GM23248 (cell line): Measurements from ENCODE around the gene HIPK2. TPM values are rescaled to one million over a fixed set of nuclear protein-coding genes. Genes with fewer than 3 reads are reported as not detected.

Source experiments
- DNase-seq: peaks from one replicate; pipeline ENCODE4 v3.0.0-alpha.2; 2015
- H2AFZ ChIP-seq: fragments of 200-600 bp; sonication (generic); 2 replicates; pipeline ENCODE4 v1.6.1; 2016; ENCODE audit warnings: antibody characterized with exemption
- H3F3A ChIP-seq: fragments of 200-600 bp; sonication (generic); 2 replicates; pipeline ENCODE4 v1.6.1; 2016; ENCODE audit warnings: mild to moderate bottlenecking, antibody characterized with exemption, mixed run types; ENCODE audit not compliant: insufficient read depth
- H3K27ac ChIP-seq: fragments of 200-600 bp; sonication (generic); 2 replicates; pipeline ENCODE4 v1.5.1; 2016; ENCODE audit warnings: mild to moderate bottlenecking
- H3K27me3 ChIP-seq: fragments of 200-600 bp; sonication (generic); replicated peaks from 2 replicates; pipeline ENCODE4 v1.6.1; 2016; ENCODE audit warnings: mild to moderate bottlenecking; ENCODE audit not compliant: insufficient read depth
- H3K36me3 ChIP-seq: fragments of 200-600 bp; sonication (generic); 2 replicates; pipeline ENCODE4 v1.6.1; 2016; ENCODE audit warnings: low read depth, mild to moderate bottlenecking
- H3K4me1 ChIP-seq: fragments of 200-600 bp; sonication (generic); 2 replicates; pipeline ENCODE4 v1.6.1; 2016; ENCODE audit warnings: mild to moderate bottlenecking; ENCODE audit not compliant: insufficient read depth
- H3K4me2 ChIP-seq: fragments of 200-600 bp; sonication (generic); one replicate; pipeline ENCODE4 v1.6.1; 2016; ENCODE audit warnings: mild to moderate bottlenecking; ENCODE audit not compliant: unreplicated experiment
- H3K4me3 ChIP-seq: fragments of 200-600 bp; sonication (generic); 2 replicates; pipeline ENCODE4 v1.5.1; 2016; ENCODE audit warnings: mild to moderate bottlenecking
- H3K79me2 ChIP-seq: fragments of 200-600 bp; sonication (generic); 2 replicates; pipeline ENCODE4 v1.6.1; 2016; ENCODE audit warnings: mild to moderate bottlenecking; ENCODE audit not compliant: insufficient read depth
- H3K9ac ChIP-seq: fragments of 200-600 bp; sonication (generic); 2 replicates; pipeline ENCODE4 v1.6.1; 2016; ENCODE audit warnings: mild to moderate bottlenecking
- H3K9me2 ChIP-seq: fragments of 200-600 bp; sonication (generic); 2 replicates; pipeline ENCODE4 v1.6.1; 2016; ENCODE audit warnings: mixed run types, mild to moderate bottlenecking, moderate library complexity; ENCODE audit not compliant: insufficient read depth
- H3K9me3 ChIP-seq: fragments of 200-600 bp; sonication (generic); one replicate; pipeline ENCODE4 v1.6.1; 2017; ENCODE audit warnings: low read depth
- H4K20me1 ChIP-seq: fragments of 200-600 bp; sonication (generic); 2 replicates; pipeline ENCODE4 v1.6.0; 2016; ENCODE audit not compliant: insufficient read depth
- EZH2 ChIP-seq: fragments of 200-600 bp; sonication (generic); IDR thresholded peaks from 2 replicates; pipeline ENCODE4 v1.6.1; 2018; ENCODE audit warnings: antibody characterized with exemption, mild to moderate bottlenecking; ENCODE audit not compliant: insufficient read depth, poor library complexity, severe bottlenecking
- EZH2phosphoT487 ChIP-seq: fragments of 200-600 bp; sonication (generic); IDR thresholded peaks from 2 replicates; pipeline ENCODE4 v1.6.1; 2018; ENCODE audit warnings: antibody characterized with exemption, moderate library complexity, mild to moderate bottlenecking, low read depth; ENCODE audit not compliant: insufficient read depth
- WGBS, 2 experiments: methylation state at CpG; one replicate each; pipeline ENCODE4 v1.1.6; 2015 to 2017; ENCODE audit warnings: low lambda C conversion rate in 2 of 2, low coverage in 1 of 2; ENCODE audit errors: missing lambda C conversion rate in 2 of 2; 5-methylcytosine and 5-hydroxymethylcytosine counted together
- in situ Hi-C: fragments of 300-500 bp; cut with MboI; formaldehyde crosslinking; loops from 2 replicates; pipeline ENCODE4 v1.15.0; 2020
- polyA plus RNA-seq: library from polyadenylated mRNA; unstranded; fragments of >200 nt; fragmentation: Nextera tagmentation; extraction: Ambion mirVana; gene quantifications from 2 replicates; pipeline ENCODE4 v1.2.1, GENCODE V29; 2016
- total RNA-seq: library from RNA; depleted of rRNA; stranded (reverse); fragments of >200 nt; shearing (Covaris generic); gene quantifications from 2 replicates; pipeline ENCODE4 v1.2.3, GENCODE V29; 2014

HIPK2 gene
- total and polyA plus RNA-seq, 2 experiments from 2014 or later: 4.7 to 7.9 TPM

DNA sequence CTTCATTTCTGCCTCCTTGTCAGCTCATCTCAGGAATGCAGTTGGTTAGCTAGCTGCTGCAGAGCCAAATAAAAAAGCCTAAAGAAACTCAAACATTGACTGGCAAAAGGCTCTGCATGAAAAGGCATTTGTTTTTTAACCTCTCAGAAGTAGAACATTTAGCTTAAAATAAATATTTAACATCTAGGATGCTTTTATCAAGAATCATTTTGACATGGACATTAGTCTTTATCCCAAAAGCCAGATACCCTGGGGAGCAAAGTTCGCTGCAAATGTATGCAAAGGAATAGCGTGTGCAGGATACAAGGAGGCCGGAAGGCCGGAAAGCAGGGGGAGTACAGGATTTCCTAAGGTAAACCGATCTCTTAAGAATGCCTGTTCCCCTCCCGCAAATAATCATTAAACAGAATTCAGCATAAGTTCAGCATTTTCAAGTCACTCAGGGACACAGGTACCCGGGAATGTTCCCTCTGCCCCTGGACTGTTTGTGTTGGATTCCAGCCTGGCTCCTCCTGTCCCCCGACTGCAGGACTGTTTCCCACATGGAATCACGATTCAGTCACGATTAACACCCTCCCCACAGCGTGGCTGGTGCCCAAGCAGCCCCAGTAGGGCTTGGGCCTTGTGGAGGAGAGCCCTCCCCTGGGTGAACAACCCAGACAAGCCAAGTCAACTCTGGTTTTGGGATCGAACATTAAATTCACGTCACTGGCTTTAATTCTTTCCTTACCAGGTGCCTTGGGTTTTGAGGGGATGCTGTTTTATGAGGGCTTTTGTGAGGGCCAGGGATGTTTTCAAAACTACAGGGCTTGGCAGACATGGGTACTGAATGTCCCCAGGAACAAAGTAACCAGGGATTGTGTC is 97.8 kb downstream of the HIPK2 start:
- H3K27me3 ChIP-seq: no peaks in the 10 kb centered on the region
- H3K9ac ChIP-seq: peak overlapping the region; percentile 75
- H3K9me2 ChIP-seq: no peaks in the 10 kb centered on the region
- H3K36me3 ChIP-seq: no peaks in the 10 kb centered on the region
- peaks cover 63% of the 10 kb centered on the region for H3F3A ChIP-seq
- H3K4me1 ChIP-seq: peaks cover 58% of the 10 kb centered on the region
- H3K4me2 ChIP-seq: peak overlapping the region; percentile 80
- in situ Hi-C loops: no loop called here
- no peak overlapping the region for H3K4me3 ChIP-seq
- TF ChIP-seq EZH2: no peak
- no peak for TF ChIP-seq EZH2phosphoT487
- peak overlapping the region; percentile 37 for H2AFZ ChIP-seq
- no peaks in the 10 kb centered on the region for H4K20me1 ChIP-seq
- peaks cover 27% of the 10 kb centered on the region; the same call in 1 of the 2 replicates for H3K79me2 ChIP-seq
- no peaks in the 10 kb centered on the region for H3K9me3 ChIP-seq
- peak; percentile 53 for DNase-seq
- 58 to 61% methylated on average over 13 of the region's 13 CpGs for WGBS, 2 experiments
- peak overlapping the region; percentile 97 for H3K27ac ChIP-seq

DNA sequence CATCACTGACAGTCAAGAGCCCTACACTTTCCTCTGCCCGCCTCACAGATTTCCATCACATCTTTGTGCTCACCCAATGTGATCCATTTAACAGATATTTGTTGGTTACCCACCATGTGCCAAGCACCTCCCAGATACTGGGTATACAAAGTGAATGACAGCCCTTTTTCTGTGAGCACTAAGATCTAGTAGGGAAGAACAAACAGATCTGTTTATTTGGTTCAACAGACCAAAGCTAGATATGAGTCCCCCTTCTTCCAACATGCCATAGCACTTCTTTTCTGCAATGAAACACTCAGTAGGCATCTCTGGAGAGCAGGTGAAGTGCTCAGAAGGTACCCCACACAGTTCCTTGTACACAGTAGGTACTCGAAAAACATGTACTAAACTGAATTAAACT is 101.4 kb downstream of the HIPK2 start:
- Histone ChIP-seq H3K27ac (no peak overlapping the region), H3K9me2 (no peaks in the 10 kb centered on the region), H2AFZ (no peak overlapping the region), H3K4me1 (peaks cover 31% of the 10 kb centered on the region), H3F3A (peaks cover 36% of the 10 kb centered on the region), H3K27me3 (no peaks in the 10 kb centered on the region), H3K9me3 (no peaks in the 10 kb centered on the region), H3K36me3 (no peaks in the 10 kb centered on the region), H3K79me2 (peaks cover 36% of the 10 kb centered on the region), H3K4me3 (no peak overlapping the region), H3K9ac (no peak overlapping the region), H3K4me2 (no peak overlapping the region), H4K20me1 (no peaks in the 10 kb centered on the region)
- DNase-seq: no peak
- in situ Hi-C loops: no loop called here
- no peak for TF ChIP-seq EZH2
- WGBS, 2 experiments: 98 to 99% methylated on average over 2 of the region's 2 CpGs

DNA sequence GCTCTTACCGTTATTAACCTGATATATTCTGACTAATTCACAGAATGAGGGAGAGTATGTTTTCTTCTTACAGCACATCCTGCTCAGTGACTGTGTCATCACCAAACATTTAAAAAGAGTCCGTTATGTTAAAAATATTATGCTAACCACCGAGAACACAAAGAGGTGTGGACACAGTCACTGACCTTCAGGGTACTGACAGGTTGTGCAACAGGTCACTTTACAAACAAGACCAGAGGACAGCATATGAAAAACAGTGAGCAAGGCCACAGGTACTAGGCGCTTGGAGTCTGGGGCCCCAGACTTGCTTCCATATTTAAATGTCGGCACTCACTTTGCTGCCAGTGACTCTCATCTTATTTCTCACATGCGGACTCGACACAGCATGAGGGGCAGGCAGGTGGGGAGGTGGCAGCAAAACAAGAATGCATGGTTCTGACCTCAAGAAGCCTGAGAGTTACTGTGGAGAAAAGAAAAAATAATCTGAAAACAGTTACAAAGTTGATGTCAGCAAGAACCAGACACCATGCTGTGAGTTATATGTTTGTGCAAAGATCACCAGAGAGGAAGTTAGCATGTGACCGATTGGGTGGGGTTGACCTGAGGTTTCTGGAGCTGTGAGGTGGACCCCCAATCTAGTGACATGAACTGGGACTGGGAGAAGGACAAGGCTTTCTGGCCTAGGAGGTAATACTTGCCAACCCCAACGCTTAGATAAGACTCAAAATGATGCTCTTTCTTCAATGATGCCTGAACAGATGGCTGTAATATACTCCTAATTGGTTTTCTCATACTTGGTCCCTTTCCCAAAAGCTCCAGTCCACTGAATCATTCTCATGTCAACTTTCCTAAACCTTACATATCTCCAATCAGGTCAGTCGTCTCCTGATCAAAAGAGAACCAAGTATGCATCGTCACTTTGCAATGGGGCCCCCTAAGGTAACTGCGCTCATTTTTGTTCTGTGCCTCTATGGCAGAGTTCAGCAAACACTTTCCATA is 102.4 kb downstream of the HIPK2 start:
- in situ Hi-C loops: no loop called here
- Histone ChIP-seq H3K27me3 (no peaks in the 10 kb centered on the region), H3K79me2 (peaks cover 36% of the 10 kb centered on the region), H3K27ac (0 out of 2 replicates have a peak overlapping the region, but pooled peaks have one; percentile 24), H3K9ac (no peak overlapping the region), H3F3A (peaks cover 30% of the 10 kb centered on the region), H2AFZ (no peak overlapping the region), H3K4me3 (no peak overlapping the region), H3K36me3 (no peaks in the 10 kb centered on the region), H3K4me1 (peaks cover 24% of the 10 kb centered on the region), H4K20me1 (no peaks in the 10 kb centered on the region), H3K9me3 (no peaks in the 10 kb centered on the region), H3K9me2 (no peaks in the 10 kb centered on the region), H3K4me2 (peak overlapping the region; percentile 44)
- 70 to 74% methylated on average over 12 of the region's 12 CpGs for WGBS, 2 experiments
- no peak for TF ChIP-seq EZH2
- TF ChIP-seq EZH2phosphoT487: no peak
- peak; percentile 55 for DNase-seq

DNA sequence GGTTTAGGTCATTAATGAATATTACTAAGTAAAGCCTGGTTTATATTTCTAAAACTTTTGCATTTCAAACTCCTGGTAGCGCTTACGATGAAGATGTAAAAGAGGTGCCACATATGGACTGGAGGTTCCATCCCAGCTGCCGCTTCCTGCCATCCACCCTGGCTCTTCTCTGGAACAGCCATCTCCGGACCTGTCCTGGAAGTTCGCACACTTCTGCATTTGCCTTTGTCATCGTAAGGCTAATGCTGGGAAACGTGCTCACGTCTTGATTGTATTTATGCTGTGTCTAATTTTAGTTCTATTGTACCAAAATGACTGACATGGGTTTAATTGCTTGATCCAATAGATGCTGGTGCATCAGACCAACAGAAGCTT is 103.1 kb downstream of the HIPK2 start:
- Histone ChIP-seq H3K4me2 (no peak overlapping the region), H3K79me2 (peaks cover 42% of the 10 kb centered on the region), H3K9ac (no peak overlapping the region), H3K9me3 (no peaks in the 10 kb centered on the region), H3K4me3 (no peak overlapping the region), H3K9me2 (no peaks in the 10 kb centered on the region), H3K27ac (no peak overlapping the region), H3F3A (peaks cover 23% of the 10 kb centered on the region), H4K20me1 (no peaks in the 10 kb centered on the region), H3K36me3 (no peaks in the 10 kb centered on the region), H3K4me1 (peaks cover 17% of the 10 kb centered on the region), H3K27me3 (no peaks in the 10 kb centered on the region), H2AFZ (no peak overlapping the region)
- no peak for DNase-seq
- WGBS, 2 experiments: 71 to 72% methylated on average over 8 of the region's 8 CpGs
- TF ChIP-seq EZH2phosphoT487 (no peak), EZH2 (no peak)
- in situ Hi-C loops: no loop called here
